H1 (cell line): Measurements from ENCODE around the gene BAAT. TPM values are rescaled to one million over a fixed set of nuclear protein-coding genes. Genes with fewer than 3 reads are reported as not detected.
"Not testable (repeated sequence)": the region's sequence is repeated elsewhere in the genome, so short reads cannot be mapped to it uniquely, and the experiment has no call there.

Experiments
- CTCF ChIA-PET: fragments of 300-600 bp; sonication (Branson Sonifier 250); formaldehyde crosslinking; loops from one replicate; lab custom pipeline; 2021; ENCODE audit not compliant: partially characterized antibody; lab: Charles Lee
- POLR2A ChIA-PET: fragments of 300-600 bp; sonication (Branson Sonifier 250); formaldehyde crosslinking; loops from one replicate; lab custom pipeline; 2021; ENCODE audit warnings: inconsistent platforms; ENCODE audit not compliant: partially characterized antibody; lab: Charles Lee
- DNase-seq, 2 experiments: peaks; one replicate each; pipeline versions ENCODE4 v3.0.0 to v3.0.0-alpha.2; 2010 to 2022; ENCODE audit warnings: low spot score in 2 of 2, low read depth in 1 of 2, mixed read lengths in 1 of 2
- FAIRE-seq: peaks from 2 replicates; lab custom pipeline; 2011; peaks lifted over from hg19 to GRCh38; lab: Jason Lieb, UNC
- H2AFZ ChIP-seq: 2 replicates; pipeline ENCODE4 v1.8.1; 2012; ENCODE audit warnings: low read length, inconsistent platforms
- H2AK5ac ChIP-seq: 2 replicates; pipeline ENCODE4 v1.6.1; 2013; ENCODE audit warnings: low read depth, low read length
- H2BK120ac ChIP-seq: replicated peaks from 2 replicates; pipeline ENCODE3; 2013; ENCODE audit warnings: low read depth, low read length, inconsistent platforms
- H2BK12ac ChIP-seq: 2 replicates; pipeline ENCODE4 v1.6.1; 2013; ENCODE audit warnings: low read depth, low read length
- H2BK15ac ChIP-seq: 2 replicates; pipeline ENCODE4 v1.6.1; 2013; ENCODE audit warnings: low read length
- H2BK20ac ChIP-seq: 2 replicates; pipeline ENCODE4 v1.6.1; 2013; ENCODE audit warnings: low read length
- H2BK5ac ChIP-seq: 2 replicates; pipeline ENCODE4 v1.6.1; 2013; ENCODE audit warnings: low read depth, low read length
- H3K14ac ChIP-seq: 2 replicates; pipeline ENCODE4 v1.6.1; 2013; ENCODE audit warnings: inconsistent platforms; ENCODE audit not compliant: insufficient read length
- H3K18ac ChIP-seq: 2 replicates; pipeline ENCODE4 v1.6.1; 2013; ENCODE audit warnings: low read length; ENCODE audit errors: extremely low read depth
- H3K23ac ChIP-seq: 2 replicates; pipeline ENCODE4 v1.6.1; 2013; ENCODE audit warnings: inconsistent platforms; ENCODE audit not compliant: insufficient read length
- H3K23me2 ChIP-seq: 2 replicates; pipeline ENCODE4 v1.6.1; 2013; ENCODE audit warnings: low read depth, low read length
- H3K27ac ChIP-seq: 2 replicates; pipeline ENCODE4 v1.6.1; 2011; ENCODE audit warnings: low read depth, low read length, inconsistent platforms
- H3K27me3 ChIP-seq, 4 experiments: replicated peaks in 1 of 4; 1 replicate in 1 of 4; 2 replicates in 3 of 4; pipeline versions ENCODE4 v1.6.1 to v1.8.1; 2011 to 2013; ENCODE audit warnings: low read length in 3 of 4, mild to moderate bottlenecking in 3 of 4, inconsistent platforms in 2 of 4, mixed read lengths in 2 of 4, moderate library complexity in 1 of 4; ENCODE audit not compliant: control insufficient read depth in 3 of 4, insufficient read depth in 3 of 4; ENCODE audit errors: extremely low read depth in 1 of 4
- H3K36me3 ChIP-seq, 4 experiments: 2 replicates each; pipeline versions ENCODE4 v1.6.1 to v1.8.1; 2011 to 2013; ENCODE audit warnings: mild to moderate bottlenecking in 4 of 4, low read length in 3 of 4, moderate library complexity in 2 of 4, control low read depth in 1 of 4, inconsistent platforms in 1 of 4; ENCODE audit not compliant: insufficient read depth in 4 of 4, control insufficient read depth in 2 of 4
- H3K4ac ChIP-seq: replicated peaks from 2 replicates; pipeline ENCODE3; 2013; ENCODE audit warnings: low read length, low read depth, mixed read lengths, inconsistent platforms; ENCODE audit not compliant: insufficient read length
- H3K4me1 ChIP-seq, 4 experiments: replicated peaks in 1 of 4; 1 replicate in 1 of 4; 2 replicates in 3 of 4; pipeline versions ENCODE4 v1.6.1 to v1.8.1; 2011 to 2013; ENCODE audit warnings: low read length in 3 of 4, inconsistent platforms in 2 of 4, mixed read lengths in 1 of 4; ENCODE audit not compliant: insufficient read depth in 4 of 4, control insufficient read depth in 3 of 4
- H3K4me2 ChIP-seq, 2 experiments: 2 replicates each; pipeline versions ENCODE4 v1.6.1 to v1.8.1; 2011 to 2013; ENCODE audit warnings: low read depth in 2 of 2, low read length in 2 of 2, control low read depth in 1 of 2, inconsistent platforms in 1 of 2, mild to moderate bottlenecking in 1 of 2; ENCODE audit not compliant: insufficient read depth in 1 of 2
- H3K4me3 ChIP-seq, 4 experiments: fragments of 200-600, 300-600 bp in 1 of 4; sonication (generic), shearing (Covaris generic), sonication (Bioruptor Twin) in 1 of 4; 2 replicates each; pipeline versions ENCODE4 v1.5.1 to v1.8.1; 2011 to 2016; ENCODE audit warnings: low read length in 4 of 4, low read depth in 3 of 4, control low read depth in 2 of 4, inconsistent platforms in 2 of 4, mild to moderate bottlenecking in 2 of 4, mixed read lengths in 1 of 4, moderate library complexity in 1 of 4; ENCODE audit not compliant: insufficient read depth in 2 of 4; ENCODE audit errors: extremely low read depth in 1 of 4
- H3K56ac ChIP-seq: replicated peaks from 2 replicates; pipeline ENCODE3; 2013; ENCODE audit warnings: low read depth, mild to moderate bottlenecking, mixed read lengths, low read length, inconsistent platforms; ENCODE audit not compliant: insufficient read length
- H3K79me1 ChIP-seq: 2 replicates; pipeline ENCODE4 v1.6.1; 2013; ENCODE audit warnings: low read depth, low read length, control low read depth
- H3K79me2 ChIP-seq, 2 experiments: 2 replicates each; pipeline versions ENCODE4 v1.6.1 to v1.8.1; 2012 to 2013; ENCODE audit warnings: low read length in 2 of 2, mild to moderate bottlenecking in 2 of 2, inconsistent platforms in 1 of 2; ENCODE audit not compliant: insufficient read depth in 2 of 2, control insufficient read depth in 1 of 2
- H3K9ac ChIP-seq, 4 experiments: replicated peaks in 1 of 4; 1 replicate in 1 of 4; 2 replicates in 3 of 4; pipeline versions ENCODE4 v1.6.1 to v1.8.1; 2011 to 2013; ENCODE audit warnings: low read depth in 3 of 4, low read length in 3 of 4, control low read depth in 2 of 4, mild to moderate bottlenecking in 2 of 4, moderate library complexity in 2 of 4, inconsistent platforms in 1 of 4; ENCODE audit errors: extremely low read depth in 1 of 4
- H3K9me3 ChIP-seq, 2 experiments: 2 replicates each; pipeline versions ENCODE4 v1.6.1 to v1.8.1; 2012 to 2013; ENCODE audit warnings: mild to moderate bottlenecking in 2 of 2, moderate library complexity in 2 of 2, control low read depth in 1 of 2, inconsistent platforms in 1 of 2, low read depth in 1 of 2, low read length in 1 of 2, mixed read lengths in 1 of 2; ENCODE audit not compliant: insufficient read depth in 2 of 2
- H4K20me1 ChIP-seq, 2 experiments: replicated peaks in 1 of 2; 2 replicates each; pipeline versions ENCODE3 to v1.8.1; 2011 to 2013; ENCODE audit warnings: inconsistent platforms in 2 of 2, low read length in 2 of 2, mild to moderate bottlenecking in 1 of 2; ENCODE audit not compliant: insufficient read depth in 2 of 2, control insufficient read depth in 1 of 2
- H4K5ac ChIP-seq: 2 replicates; pipeline ENCODE4 v1.6.1; 2013; ENCODE audit warnings: low read length, low read depth, mixed read lengths, inconsistent platforms; ENCODE audit not compliant: insufficient read length
- H4K8ac ChIP-seq: 2 replicates; pipeline ENCODE4 v1.8.0; 2013; ENCODE audit warnings: mild to moderate bottlenecking, moderate library complexity, low read length, inconsistent platforms; ENCODE audit not compliant: insufficient read depth; ENCODE audit errors: extremely low read depth
- H4K91ac ChIP-seq: replicated peaks from 2 replicates; pipeline ENCODE3; 2013; ENCODE audit warnings: low read length, mixed read lengths, inconsistent platforms; ENCODE audit not compliant: insufficient read length
- EP300 ChIP-seq, 2 experiments: IDR thresholded peaks; 1 replicate in 1 of 2; 2 replicates in 1 of 2; pipeline ENCODE4 v1.6.1; 2011 to 2012; ENCODE audit warnings: low read depth in 2 of 2, low read length in 2 of 2, mild to moderate bottlenecking in 2 of 2, borderline replicate concordance in 1 of 2, inconsistent platforms in 1 of 2, moderate library complexity in 1 of 2
- WGBS, 2 experiments: shearing (Covaris generic) in 1 of 2; methylation state at CpG; one replicate each; pipeline versions ENCODE4 v1.1.6 to v1.1.7; 2013 to 2015; ENCODE audit warnings: low lambda C conversion rate in 2 of 2, mixed read lengths in 2 of 2, inconsistent platforms in 1 of 2, low coverage in 1 of 2, missing lambda C conversion rate in 1 of 2; ENCODE audit not compliant: insufficient replicate concordance in 2 of 2, insufficient coverage in 1 of 2, insufficient read length in 1 of 2; ENCODE audit errors: extremely low coverage in 1 of 2, missing lambda C conversion rate in 1 of 2; 5-methylcytosine and 5-hydroxymethylcytosine counted together
- long read RNA-seq, 2 experiments: library from RNA in 1 of 2; library from capped mRNA in 1 of 2; stranded (forward); transcript quantifications; one replicate each; pipeline ENCODE4 v2.0.0, GENCODE V29; 2021; ENCODE audit warnings: inconsistent platforms in 1 of 2
- polyA minus RNA-seq, 3 experiments: library from RNA; depleted of rRNA, polyadenylated mRNA; stranded (reverse); fragments of >200 nt; gene quantifications; 1 replicate in 2 of 3; 2 replicates in 1 of 3; pipeline ENCODE4 v1.2.3, GENCODE V29; 2011
- polyA plus RNA-seq, 7 experiments: library from polyadenylated mRNA; depleted of rRNA in 3 of 7; stranded (reverse) in 5 of 7; unstranded in 2 of 7; fragments of >200 nt in 5 of 7; fragments of 200-250 nt in 2 of 7; gene quantifications; 1 replicate in 5 of 7; 2 replicates in 1 of 7; 4 replicates in 1 of 7; pipeline versions ENCODE4 v1.2.1 to v1.2.3, GENCODE V29; 2011 to 2013; ENCODE audit warnings: missing spikeins in 2 of 7, mixed read lengths in 2 of 7
- total RNA-seq: library from RNA; stranded (reverse); fragmentation: NEBNext Ultra II Directional; extraction: Animal tissue kit (Norgen Biotek cat#: 25700); gene quantifications from 2 replicates; pipeline ENCODE4 v1.2.1, GENCODE V29; 2021

BAAT gene
- total RNA-seq (0.17 TPM in 1 of 2 replicates, not detected in the other), polyA plus RNA-seq (2011; rRNA removed) (0.08 and 0.09 TPM in 2 replicates), polyA minus RNA-seq (2011; rRNA and poly(A)+ RNA removed) (0.19 and 0.20 TPM in 2 replicates)
- polyA plus RNA-seq (2011; cell fraction: cytosol; rRNA removed) = 0.12 TPM
- polyA plus RNA-seq (2011; cell fraction: nucleus; rRNA removed) = 0.13 TPM
- 0.10 to 0.15 TPM (median 0.11 TPM) in 3 of 4 replicates, not detected in the other for polyA plus RNA-seq (2012, experiment 1 of 2)
- not detected for polyA plus RNA-seq (2012, experiment 2 of 2)
- polyA plus RNA-seq (2013, experiment 1 of 2) = 0.16 TPM
- polyA plus RNA-seq (2013, experiment 2 of 2) = 0.17 TPM
- not detected for polyA minus RNA-seq (2011; cell fraction: cytosol; rRNA and poly(A)+ RNA removed)
- 0.50 TPM for polyA minus RNA-seq (2011; cell fraction: nucleus; rRNA and poly(A)+ RNA removed)
- long read RNA-seq, experiment 1 = 0 reads
- long read RNA-seq, experiment 2 = 0 reads

- TF ChIP-seq EP300 (IDR thresholded peaks at IDR 0.05; ENCODE audit: borderline replicate concordance in 1 of 2, low read depth in 2 of 2, low read length in 2 of 2) = peak in 1 of 2 experiments; percentile 83; a peak in 1 of 3 replicates
- ChIA-PET POLR2A (interaction anchor here (1.4 kb wide), 1 partner anchor 14 kb away, joined by 3 read pairs; the partner anchor contains the start of genes MRPL50 and ZNF189), CTCF (interaction anchor here (1.1 kb wide), 1 partner anchor 14 kb away, joined by 4 read pairs; no protein-coding TSS in a partner anchor)
- not testable (repeated sequence) for H3K4me1 ChIP-seq, H2BK5ac ChIP-seq, H2AK5ac ChIP-seq, H3K79me2 ChIP-seq, H3K4ac ChIP-seq, FAIRE-seq, H3K23me2 ChIP-seq, H3K56ac ChIP-seq, H4K91ac ChIP-seq, H3K27ac ChIP-seq, H2AFZ ChIP-seq, DNase-seq, H3K4me2 ChIP-seq, H3K27me3 ChIP-seq, H3K79me1 ChIP-seq, H3K14ac ChIP-seq, H4K20me1 ChIP-seq, H2BK20ac ChIP-seq, H2BK15ac ChIP-seq, H4K8ac ChIP-seq, H3K23ac ChIP-seq, H2BK120ac ChIP-seq, H3K9ac ChIP-seq, H2BK12ac ChIP-seq, H3K18ac ChIP-seq
- H3K36me3 ChIP-seq = peaks cover 0 to 32% (median 4%) of the 10 kb centered on the region in 4 experiments; a peak in 4 of 8 replicates
- H4K5ac ChIP-seq = peak within 1 kb of the TSS; percentile 62
- 89% methylated on average over 11 of the region's 11 CpGs; no CpG with 5 or more reads in 1 of the 2 experiments for WGBS, 2 experiments
- peak within 1 kb of the TSS in 1 of 4 experiments; percentile 2; a peak in 1 of 8 replicates for H3K4me3 ChIP-seq
- peaks cover 6 to 14% of the 10 kb centered on the region in 2 experiments; a peak in 2 of 4 replicates for H3K9me3 ChIP-seq
Observed at GRCh38 chr9:101384873-101385536, at the start of gene BAAT. Gene BAAT, minus strand, starts transcription at chr9:101385006. Its CDS starts 13,602 bp downstream, at chr9:101371404.
